ENCODE data around the gene STXBP6. TPM values are rescaled to one million over a fixed set of nuclear protein-coding genes. Genes with fewer than 3 reads are reported as not detected.
A peak's percentile ranks its signal among the peaks of the same experiment; 100 is the strongest.

The STXBP6 gene
- polyA plus RNA-seq, 1 donor from 2014 or later: 14.6 TPM

GRCh38 chr14:24808412-24808811 lies 241.5 kb downstream of the STXBP6 start:
- no peak overlapping the region for H3K27ac ChIP-seq (ENCODE audit: low read length)
- H3K9me2 ChIP-seq (ENCODE audit: insufficient read depth, low read length): no peaks in the 10 kb centered on the region
- no peaks in the 10 kb centered on the region for H3K9me3 ChIP-seq (ENCODE audit: low read length)
- no peak overlapping the region for H3K9ac ChIP-seq (ENCODE audit: low read length)
- no peak overlapping the region for H2AFZ ChIP-seq (ENCODE audit: low read depth, low read length)
- no peaks in the 10 kb centered on the region for H3K27me3 ChIP-seq (ENCODE audit: insufficient read depth, low read depth, low read length)
- no peaks in the 10 kb centered on the region for H3F3A ChIP-seq (ENCODE audit: insufficient read depth, low read length, poor library complexity, severe bottlenecking)
- H3K4me2 ChIP-seq (ENCODE audit: low read length): no peak overlapping the region
- H3K4me3 ChIP-seq (ENCODE audit: low read length): no peak overlapping the region
- no peak for TF ChIP-seq SMC3 (conservative IDR thresholded peaks at IDR 0.05; ENCODE audit: poor library complexity)
- no peak for TF ChIP-seq EZH2 (IDR thresholded peaks at IDR 0.05; ENCODE audit: borderline replicate concordance, insufficient read depth, low read length, poor library complexity, severe bottlenecking)
- no peak for TF ChIP-seq TAF1 (IDR thresholded peaks at IDR 0.05; ENCODE audit: low read depth)
- TF ChIP-seq REST (IDR thresholded peaks at IDR 0.05; ENCODE audit: borderline replicate concordance): no peak
- no peak for TF ChIP-seq CTCF (IDR thresholded peaks at IDR 0.05; ENCODE audit: poor library complexity, severe bottlenecking)
- TF ChIP-seq MXI1 (conservative IDR thresholded peaks at IDR 0.05; ENCODE audit: poor library complexity, severe bottlenecking): no peak
- no peak for TF ChIP-seq RAD21 (conservative IDR thresholded peaks at IDR 0.05)
- TF ChIP-seq POLR2AphosphoS5 (IDR thresholded peaks at IDR 0.05): no peak
- TF ChIP-seq EP300 (conservative IDR thresholded peaks at IDR 0.05; ENCODE audit: poor library complexity, severe bottlenecking): no peak
- no peaks in the 10 kb centered on the region for H3K79me2 ChIP-seq (replicated peaks; ENCODE audit: insufficient read depth, low read length)
- H3K36me3 ChIP-seq (ENCODE audit: insufficient read depth, low read length): no peaks in the 10 kb centered on the region
- no peaks in the 10 kb centered on the region for H4K20me1 ChIP-seq (ENCODE audit: insufficient read depth)

GRCh38 chr14:24806061-24806678 lies 243.8 kb downstream of the STXBP6 start:
- Histone ChIP-seq H3K36me3 (ENCODE audit: insufficient read depth, low read length) (no peaks in the 10 kb centered on the region), H3K9me3 (ENCODE audit: low read length) (no peaks in the 10 kb centered on the region), H3K9ac (ENCODE audit: low read length) (no peak overlapping the region), H3K9me2 (ENCODE audit: insufficient read depth, low read length) (no peaks in the 10 kb centered on the region), H3K27me3 (ENCODE audit: insufficient read depth, low read depth, low read length) (no peaks in the 10 kb centered on the region), H3F3A (ENCODE audit: insufficient read depth, low read length, poor library complexity, severe bottlenecking) (no peaks in the 10 kb centered on the region), H3K4me2 (ENCODE audit: low read length) (no peak overlapping the region), H3K27ac (ENCODE audit: low read length) (peak overlapping the region; percentile 55), H3K79me2 (replicated peaks; ENCODE audit: insufficient read depth, low read length) (no peaks in the 10 kb centered on the region), H3K4me3 (ENCODE audit: low read length) (no peak overlapping the region), H2AFZ (ENCODE audit: low read depth, low read length) (no peak overlapping the region), H4K20me1 (ENCODE audit: insufficient read depth) (no peaks in the 10 kb centered on the region)
- no peak for TF ChIP-seq TAF1 (IDR thresholded peaks at IDR 0.05; ENCODE audit: low read depth)
- TF ChIP-seq REST (IDR thresholded peaks at IDR 0.05; ENCODE audit: borderline replicate concordance): no peak
- peak; percentile 98 for TF ChIP-seq SMC3 (conservative IDR thresholded peaks at IDR 0.05; ENCODE audit: poor library complexity)
- TF ChIP-seq RAD21 (conservative IDR thresholded peaks at IDR 0.05): peak; percentile 94
- no peak for TF ChIP-seq EZH2 (IDR thresholded peaks at IDR 0.05; ENCODE audit: borderline replicate concordance, insufficient read depth, low read length, poor library complexity, severe bottlenecking)
- TF ChIP-seq MXI1 (conservative IDR thresholded peaks at IDR 0.05; ENCODE audit: poor library complexity, severe bottlenecking): no peak
- TF ChIP-seq CTCF (IDR thresholded peaks at IDR 0.05; ENCODE audit: poor library complexity, severe bottlenecking): peak; percentile 93
- TF ChIP-seq POLR2AphosphoS5 (IDR thresholded peaks at IDR 0.05): no peak

Measured in neural cell (in vitro differentiated cells).